SK-N-SH (cell line): ENCODE data around the gene SLC1A7. TPM values are rescaled to one million over a fixed set of nuclear protein-coding genes. Genes with fewer than 3 reads are reported as not detected.

Experiments used
- CTCF ChIA-PET: fragments of 300-600, 350-600 bp; formaldehyde crosslinking; extraction: SDS; loops from one replicate; lab custom pipeline; 2021; lab: Yijun Ruan, JAX
- POLR2A ChIA-PET: fragments of 350-600 bp; sonication (Branson Sonifier 250); formaldehyde crosslinking; extraction: SDS; loops from one replicate; lab custom pipeline; 2020; ENCODE audit warnings: antibody characterized with exemption, inconsistent platforms; lab: Yijun Ruan, JAX
- DNase-seq: peaks from one replicate; pipeline ENCODE4 v3.0.0; 2012
- H2AFZ ChIP-seq: fragments of 200-600 bp; sonication (generic); 2 replicates; pipeline ENCODE4 v1.8.1; 2016; ENCODE audit warnings: antibody characterized with exemption, mild to moderate bottlenecking, low read depth
- H3F3A ChIP-seq: fragments of 200-600 bp; sonication (generic); replicated peaks from 2 replicates; pipeline ENCODE3; 2016; ENCODE audit warnings: antibody characterized with exemption, mild to moderate bottlenecking; ENCODE audit not compliant: insufficient read depth
- H3K27ac ChIP-seq, 2 experiments: fragments of 200-500 bp in 1 of 2; fragments of 200-600 bp in 1 of 2; sonication (Bioruptor generic) in 1 of 2; sonication (generic), shearing (Covaris generic) in 1 of 2; 2 replicates each; pipeline versions ENCODE4 v1.5.1 to v1.6.1; 2014 to 2016; ENCODE audit warnings: low read depth in 2 of 2, inconsistent platforms in 1 of 2, low read length in 1 of 2, mild to moderate bottlenecking in 1 of 2, mixed read lengths in 1 of 2
- H3K27me3 ChIP-seq: fragments of 200-600 bp; sonication (generic), shearing (Covaris generic); 2 replicates; pipeline ENCODE4 v1.6.1; 2016; ENCODE audit warnings: mixed run types; ENCODE audit not compliant: insufficient read depth
- H3K36me3 ChIP-seq, 2 experiments: fragments of 200-500 bp in 1 of 2; fragments of 200-600 bp in 1 of 2; sonication (Bioruptor generic) in 1 of 2; sonication (generic) in 1 of 2; replicated peaks in 1 of 2; 2 replicates each; pipeline versions ENCODE3 to v1.5.1; 2014 to 2016; ENCODE audit warnings: low read length in 1 of 2, mild to moderate bottlenecking in 1 of 2; ENCODE audit not compliant: insufficient read depth in 2 of 2, control insufficient read depth in 1 of 2
- H3K4me1 ChIP-seq, 2 experiments: fragments of 200-500 bp in 1 of 2; fragments of 200-600 bp in 1 of 2; sonication (Bioruptor generic) in 1 of 2; sonication (generic), shearing (Covaris generic) in 1 of 2; 2 replicates each; pipeline versions ENCODE4 v1.5.1 to v1.6.1; 2014 to 2016; ENCODE audit warnings: low read depth in 1 of 2, low read length in 1 of 2, mixed run types in 1 of 2; ENCODE audit not compliant: insufficient read depth in 2 of 2, control insufficient read depth in 1 of 2
- H3K4me2 ChIP-seq: fragments of 200-600 bp; sonication (generic), shearing (Covaris generic); 2 replicates; pipeline ENCODE4 v1.6.1; 2017; ENCODE audit warnings: mixed run types
- H3K4me3 ChIP-seq, 2 experiments: fragments of 200-500 bp in 1 of 2; fragments of 200-600 bp in 1 of 2; sonication (Bioruptor generic) in 1 of 2; sonication (generic), shearing (Covaris generic) in 1 of 2; 2 replicates each; pipeline versions ENCODE4 v1.5.1 to v1.8.1; 2014 to 2016; ENCODE audit warnings: low read depth in 2 of 2, inconsistent platforms in 1 of 2, low read length in 1 of 2, mild to moderate bottlenecking in 1 of 2, mixed read lengths in 1 of 2, moderate library complexity in 1 of 2
- H3K79me2 ChIP-seq: fragments of 200-600 bp; sonication (generic); 2 replicates; pipeline ENCODE4 v1.8.1; 2017; ENCODE audit warnings: mild to moderate bottlenecking; ENCODE audit not compliant: insufficient read depth
- H3K9ac ChIP-seq: fragments of 200-600 bp; sonication (generic); 2 replicates; pipeline ENCODE4 v1.6.1; 2017; ENCODE audit warnings: mixed run types
- H3K9me2 ChIP-seq: fragments of 200-600 bp; sonication (generic); 2 replicates; pipeline ENCODE4 v1.6.1; 2017; ENCODE audit warnings: mixed run types
- H3K9me3 ChIP-seq: fragments of 200-600 bp; sonication (generic); 2 replicates; pipeline ENCODE4 v1.6.1; 2017; ENCODE audit warnings: mixed run types, mild to moderate bottlenecking, moderate library complexity
- H4K20me1 ChIP-seq: fragments of 200-600 bp; sonication (generic); 2 replicates; pipeline ENCODE4 v1.6.1; 2017; ENCODE audit warnings: mild to moderate bottlenecking, mixed run types; ENCODE audit not compliant: insufficient read depth
- EP300 ChIP-seq, 2 experiments: IDR thresholded peaks; 2 replicates each; pipeline versions ENCODE4 v1.4.0 to v1.6.1; 2012; ENCODE audit warnings: borderline replicate concordance in 1 of 2, low read depth in 1 of 2, low read length in 1 of 2
- EZH2phosphoT487 ChIP-seq: fragments of 200-600 bp; sonication (generic); IDR thresholded peaks from 2 replicates; pipeline ENCODE4 v1.6.1; 2017; ENCODE audit warnings: low read depth, mixed run types, mild to moderate bottlenecking, antibody characterized with exemption, moderate library complexity, borderline replicate concordance
- FOSL2 ChIP-seq: IDR thresholded peaks from 2 replicates; pipeline ENCODE4 v1.4.0; 2012; ENCODE audit warnings: low read depth, mild to moderate bottlenecking, moderate library complexity, borderline replicate concordance
- FOXM1 ChIP-seq: IDR thresholded peaks from 2 replicates; pipeline ENCODE4 v1.4.0; 2012; ENCODE audit warnings: low read depth, mild to moderate bottlenecking
- JUND ChIP-seq: IDR thresholded peaks from 2 replicates; pipeline ENCODE4 v1.4.0; 2012
- MAX ChIP-seq: IDR thresholded peaks from 2 replicates; pipeline ENCODE4 v1.4.0; 2012; ENCODE audit warnings: low read depth
- MEF2A ChIP-seq: IDR thresholded peaks from 2 replicates; pipeline ENCODE4 v1.4.0; 2012; ENCODE audit warnings: low read depth, borderline replicate concordance
- MXI1 ChIP-seq: IDR thresholded peaks from 2 replicates; pipeline ENCODE4 v1.6.1; 2012; ENCODE audit warnings: mild to moderate bottlenecking, low read depth, low read length, improper control_type of control experiment
- NFIC ChIP-seq: IDR thresholded peaks from 2 replicates; pipeline ENCODE4 v1.4.0; 2012; ENCODE audit warnings: borderline replicate concordance
- PBX3 ChIP-seq: IDR thresholded peaks from 2 replicates; pipeline ENCODE4; 2012
- POLR2AphosphoS5 ChIP-seq: IDR thresholded peaks from 2 replicates; pipeline ENCODE4 v1.6.1; 2012; ENCODE audit warnings: low read depth, low read length
- RCOR1 ChIP-seq: fragments of 150-350 bp; IDR thresholded peaks from 2 replicates; pipeline ENCODE4 v1.6.1; 2017; ENCODE audit warnings: antibody characterized with exemption, low read length
- REST ChIP-seq: IDR thresholded peaks from 2 replicates; pipeline ENCODE4 v1.6.1; 2012; ENCODE audit warnings: mild to moderate bottlenecking, low read depth, low read length, moderate library complexity
- RXRA ChIP-seq: IDR thresholded peaks from 2 replicates; pipeline ENCODE4 v1.4.0; 2012; ENCODE audit warnings: low read depth, mild to moderate bottlenecking, borderline replicate concordance
- SIN3A ChIP-seq: IDR thresholded peaks from 2 replicates; pipeline ENCODE4 v1.6.1; 2012; ENCODE audit warnings: low read depth, mild to moderate bottlenecking, low read length, moderate library complexity, borderline replicate concordance
- SMC3 ChIP-seq: IDR thresholded peaks from 2 replicates; pipeline ENCODE4 v1.6.1; 2012; ENCODE audit warnings: low read depth, low read length, improper control_type of control experiment
- TAF1 ChIP-seq: IDR thresholded peaks from 2 replicates; pipeline ENCODE4 v1.6.1; 2012; ENCODE audit warnings: low read depth, mild to moderate bottlenecking, low read length, moderate library complexity, borderline replicate concordance
- TCF12 ChIP-seq: IDR thresholded peaks from 2 replicates; pipeline ENCODE4 v1.4.0; 2012
- TEAD4 ChIP-seq: IDR thresholded peaks from 2 replicates; pipeline ENCODE4 v1.4.0; 2012; ENCODE audit warnings: mild to moderate bottlenecking, borderline replicate concordance; ENCODE audit not compliant: insufficient read depth
- YY1 ChIP-seq: IDR thresholded peaks from 2 replicates; pipeline ENCODE4 v1.4.0; 2012; ENCODE audit warnings: low read depth, mild to moderate bottlenecking
- polyA plus RNA-seq, 3 experiments: library from polyadenylated mRNA; depleted of rRNA; stranded (reverse); fragments of >200 nt; gene quantifications; 2 replicates each; pipeline ENCODE4 v1.2.3, GENCODE V29; 2012
- TF ChIP-seq, protein P1 (sequence below): fragments of 200-600 bp; sonication (generic); IDR thresholded peaks from 2 replicates; pipeline ENCODE4 v1.6.1; 2017; ENCODE audit warnings: antibody characterized with exemption, mild to moderate bottlenecking, moderate library complexity
- TF ChIP-seq, protein P2 (sequence below): IDR thresholded peaks from 2 replicates; pipeline ENCODE4 v1.4.0; 2012; ENCODE audit warnings: low read depth, borderline replicate concordance

The SLC1A7 gene
- polyA plus RNA-seq, 1 of the 3 experiments (the other 2 are of a cell fraction), result not detected

DNA sequence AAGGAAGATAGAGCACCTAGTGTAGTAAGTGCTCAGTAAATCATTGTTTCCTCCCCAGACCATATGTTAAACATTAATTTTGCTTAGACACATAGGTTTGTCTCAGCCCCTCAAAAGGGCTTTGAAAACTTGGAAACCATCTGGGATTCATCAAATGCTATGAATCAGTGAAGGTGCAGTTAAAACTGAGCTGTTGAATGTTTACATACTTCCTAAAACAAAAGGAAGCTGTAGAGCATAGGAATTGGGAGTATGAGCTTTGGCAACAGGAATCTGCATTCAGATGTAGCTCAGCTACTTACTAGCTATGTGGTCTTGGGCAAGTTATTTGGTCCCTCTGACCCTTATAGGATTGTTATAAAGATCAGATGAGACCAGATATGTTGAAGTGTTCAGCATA lies 99.2 kb downstream of the SLC1A7 start:
- no peak for TF ChIP-seq FOXM1
- TF ChIP-seq MAX, result no peak
- TF ChIP-seq FOSL2, result peak; percentile 74
- no peak for TF ChIP-seq SIN3A
- TF ChIP-seq EZH2phosphoT487, result no peak
- TF ChIP-seq YY1, result no peak
- TF ChIP-seq TCF12, result peak; percentile 99
- TF ChIP-seq RXRA, result peak; percentile 40; the same call in 1 of the 2 replicates
- TF ChIP-seq PBX3, result peak; percentile 84
- no peak for TF ChIP-seq REST
- TF ChIP-seq, protein P1, sequence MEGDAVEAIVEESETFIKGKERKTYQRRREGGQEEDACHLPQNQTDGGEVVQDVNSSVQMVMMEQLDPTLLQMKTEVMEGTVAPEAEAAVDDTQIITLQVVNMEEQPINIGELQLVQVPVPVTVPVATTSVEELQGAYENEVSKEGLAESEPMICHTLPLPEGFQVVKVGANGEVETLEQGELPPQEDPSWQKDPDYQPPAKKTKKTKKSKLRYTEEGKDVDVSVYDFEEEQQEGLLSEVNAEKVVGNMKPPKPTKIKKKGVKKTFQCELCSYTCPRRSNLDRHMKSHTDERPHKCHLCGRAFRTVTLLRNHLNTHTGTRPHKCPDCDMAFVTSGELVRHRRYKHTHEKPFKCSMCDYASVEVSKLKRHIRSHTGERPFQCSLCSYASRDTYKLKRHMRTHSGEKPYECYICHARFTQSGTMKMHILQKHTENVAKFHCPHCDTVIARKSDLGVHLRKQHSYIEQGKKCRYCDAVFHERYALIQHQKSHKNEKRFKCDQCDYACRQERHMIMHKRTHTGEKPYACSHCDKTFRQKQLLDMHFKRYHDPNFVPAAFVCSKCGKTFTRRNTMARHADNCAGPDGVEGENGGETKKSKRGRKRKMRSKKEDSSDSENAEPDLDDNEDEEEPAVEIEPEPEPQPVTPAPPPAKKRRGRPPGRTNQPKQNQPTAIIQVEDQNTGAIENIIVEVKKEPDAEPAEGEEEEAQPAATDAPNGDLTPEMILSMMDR, result no peak
- TF ChIP-seq POLR2AphosphoS5, result peak; percentile 72
- peak in 1 of 2 experiments; percentile 86; a peak in 2 of 4 replicates for TF ChIP-seq EP300 (IDR thresholded peaks at IDR 0.05; ENCODE audit: borderline replicate concordance in 1 of 2, low read depth in 1 of 2, low read length in 1 of 2)
- TF ChIP-seq NFIC, result peak; percentile 61; the same call in 1 of the 2 replicates
- TF ChIP-seq SMC3, result no peak
- TF ChIP-seq, protein P2, sequence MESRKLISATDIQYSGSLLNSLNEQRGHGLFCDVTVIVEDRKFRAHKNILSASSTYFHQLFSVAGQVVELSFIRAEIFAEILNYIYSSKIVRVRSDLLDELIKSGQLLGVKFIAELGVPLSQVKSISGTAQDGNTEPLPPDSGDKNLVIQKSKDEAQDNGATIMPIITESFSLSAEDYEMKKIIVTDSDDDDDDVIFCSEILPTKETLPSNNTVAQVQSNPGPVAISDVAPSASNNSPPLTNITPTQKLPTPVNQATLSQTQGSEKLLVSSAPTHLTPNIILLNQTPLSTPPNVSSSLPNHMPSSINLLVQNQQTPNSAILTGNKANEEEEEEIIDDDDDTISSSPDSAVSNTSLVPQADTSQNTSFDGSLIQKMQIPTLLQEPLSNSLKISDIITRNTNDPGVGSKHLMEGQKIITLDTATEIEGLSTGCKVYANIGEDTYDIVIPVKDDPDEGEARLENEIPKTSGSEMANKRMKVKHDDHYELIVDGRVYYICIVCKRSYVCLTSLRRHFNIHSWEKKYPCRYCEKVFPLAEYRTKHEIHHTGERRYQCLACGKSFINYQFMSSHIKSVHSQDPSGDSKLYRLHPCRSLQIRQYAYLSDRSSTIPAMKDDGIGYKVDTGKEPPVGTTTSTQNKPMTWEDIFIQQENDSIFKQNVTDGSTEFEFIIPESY, result no peak
- TF ChIP-seq TAF1, result no peak
- TF ChIP-seq MXI1, result no peak
- TF ChIP-seq RCOR1, result no peak
- TF ChIP-seq MEF2A, result no peak
- peak; percentile 78 for TF ChIP-seq JUND
- TF ChIP-seq TEAD4, result 0 out of 2 replicates have a peak, but pooled peaks have one; percentile 21
- ChIA-PET CTCF (interaction anchor here (0.9 to 1.0 kb wide), 3 partner anchors 11 to 142 kb away, joined by 3 read pairs; no protein-coding TSS in a partner anchor), POLR2A (no interaction called here)
- H3K27me3 ChIP-seq, result no peaks in the 10 kb centered on the region
- H2AFZ ChIP-seq, result no peak overlapping the region
- H3K9me3 ChIP-seq, result no peaks in the 10 kb centered on the region
- no peaks in the 10 kb centered on the region for H3K9me2 ChIP-seq
- no peaks in the 10 kb centered on the region for H4K20me1 ChIP-seq
- no peak overlapping the region for H3K4me3 ChIP-seq
- H3K4me1 ChIP-seq, result peaks cover 17 to 35% of the 10 kb centered on the region in 2 experiments
- peaks cover 37% of the 10 kb centered on the region for H3F3A ChIP-seq
- H3K27ac ChIP-seq, result peak overlapping the region in 1 of 2 experiments; percentile 43; a peak in 3 of 4 replicates
- DNase-seq, result no peak
- H3K4me2 ChIP-seq, result peak overlapping the region; percentile 4; the same call in 1 of the 2 replicates
- no peaks in the 10 kb centered on the region for H3K79me2 ChIP-seq
- peaks cover 0 to 12% of the 10 kb centered on the region in 2 experiments for H3K36me3 ChIP-seq
- no peak overlapping the region for H3K9ac ChIP-seq
